Ascending aorta (tissue), 2 donors: ENCODE data around the gene ZBTB33. TPM values are rescaled to one million over a fixed set of nuclear protein-coding genes. Genes with fewer than 3 reads are reported as not detected.

Experiments used
- DNase-seq, 2 donors: peaks; one replicate each; pipeline ENCODE4 v3.0.0-alpha.2; 2019; ENCODE audit warnings: low spot score in 2 of 2
- H3K27ac ChIP-seq, 2 donors: fragments of 200-600 bp; sonication (generic); one replicate each; pipeline ENCODE4 v1.5.1; 2016 to 2017; ENCODE audit warnings: mild to moderate bottlenecking in 1 of 2
- H3K27me3 ChIP-seq: fragments of 200-600 bp; sonication (generic); one replicate; pipeline ENCODE4 v1.5.1; 2017
- H3K36me3 ChIP-seq, 2 donors: fragments of 200-600 bp; sonication (generic); one replicate each; pipeline ENCODE4 v1.5.1; 2016
- H3K4me1 ChIP-seq, 2 donors: fragments of 200-600 bp; sonication (generic); one replicate each; pipeline ENCODE4 v1.5.1; 2016 to 2017; ENCODE audit warnings: mild to moderate bottlenecking in 1 of 2
- H3K4me3 ChIP-seq, 2 donors: fragments of 200-600 bp; sonication (generic); one replicate each; pipeline ENCODE4 v1.5.1; 2016 to 2017; ENCODE audit warnings: mild to moderate bottlenecking in 1 of 2
- H3K9me3 ChIP-seq, 2 donors: fragments of 200-600 bp; sonication (generic); one replicate each; pipeline ENCODE4 v1.5.1; 2016
- intact Hi-C: fragments of 100-400 bp; cut with DNase I; formaldehyde crosslinking; loops from one replicate; pipeline ENCODE4 v1.15.1; 2023
- total RNA-seq: library from RNA; depleted of rRNA; stranded (reverse); fragments of >200 nt; gene quantifications from one replicate; pipeline ENCODE4 v1.1.0, GENCODE V29; 2016
- TF ChIP-seq, protein P1 (sequence below), 3 experiments: fragments of 200-600 bp in 2 of 3; fragments of 450-650 bp in 1 of 3; sonication (generic) in 2 of 3; IDR thresholded peaks; one replicate each; pipeline ENCODE4 v1.5.1; 2016 to 2019; ENCODE audit warnings: antibody characterized with exemption in 3 of 3, mild to moderate bottlenecking in 1 of 3, moderate library complexity in 1 of 3

Gene ZBTB33
- total RNA-seq, 1 donor from 2014 or later, result 3.6 TPM

DNA sequence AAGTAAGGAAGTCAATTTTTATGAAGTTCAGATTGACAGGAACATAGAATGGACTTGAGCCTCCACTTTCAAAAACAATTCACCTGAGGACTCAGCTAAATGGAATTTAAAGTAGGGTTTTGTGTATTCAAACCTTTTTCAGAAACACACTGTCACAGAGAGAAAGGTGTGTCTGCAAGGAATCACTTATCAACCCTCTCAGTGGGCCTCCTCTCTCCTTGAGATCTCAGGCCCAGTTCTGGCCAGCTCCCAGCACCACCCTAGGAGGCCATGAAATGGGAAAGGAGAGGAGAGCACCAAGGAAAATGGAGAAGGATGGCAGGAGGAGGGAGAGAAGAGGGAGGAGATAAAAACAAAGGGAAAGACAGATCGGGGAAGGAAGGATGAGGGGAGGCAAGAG lies 32.1 kb downstream of the ZBTB33 start:
- no peak for DNase-seq
- Histone ChIP-seq H3K27me3 (no peaks in the 10 kb centered on the region), H3K9me3 (no peaks in the 10 kb centered on the region), H3K4me3 (no peak overlapping the region), H3K4me1 (no peaks in the 10 kb centered on the region), H3K27ac (no peak overlapping the region), H3K36me3 (no peaks in the 10 kb centered on the region)
- intact Hi-C loops, result no loop called here
- TF ChIP-seq, protein P1, sequence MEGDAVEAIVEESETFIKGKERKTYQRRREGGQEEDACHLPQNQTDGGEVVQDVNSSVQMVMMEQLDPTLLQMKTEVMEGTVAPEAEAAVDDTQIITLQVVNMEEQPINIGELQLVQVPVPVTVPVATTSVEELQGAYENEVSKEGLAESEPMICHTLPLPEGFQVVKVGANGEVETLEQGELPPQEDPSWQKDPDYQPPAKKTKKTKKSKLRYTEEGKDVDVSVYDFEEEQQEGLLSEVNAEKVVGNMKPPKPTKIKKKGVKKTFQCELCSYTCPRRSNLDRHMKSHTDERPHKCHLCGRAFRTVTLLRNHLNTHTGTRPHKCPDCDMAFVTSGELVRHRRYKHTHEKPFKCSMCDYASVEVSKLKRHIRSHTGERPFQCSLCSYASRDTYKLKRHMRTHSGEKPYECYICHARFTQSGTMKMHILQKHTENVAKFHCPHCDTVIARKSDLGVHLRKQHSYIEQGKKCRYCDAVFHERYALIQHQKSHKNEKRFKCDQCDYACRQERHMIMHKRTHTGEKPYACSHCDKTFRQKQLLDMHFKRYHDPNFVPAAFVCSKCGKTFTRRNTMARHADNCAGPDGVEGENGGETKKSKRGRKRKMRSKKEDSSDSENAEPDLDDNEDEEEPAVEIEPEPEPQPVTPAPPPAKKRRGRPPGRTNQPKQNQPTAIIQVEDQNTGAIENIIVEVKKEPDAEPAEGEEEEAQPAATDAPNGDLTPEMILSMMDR (IDR thresholded peaks at IDR 0.05), result no peak

DNA sequence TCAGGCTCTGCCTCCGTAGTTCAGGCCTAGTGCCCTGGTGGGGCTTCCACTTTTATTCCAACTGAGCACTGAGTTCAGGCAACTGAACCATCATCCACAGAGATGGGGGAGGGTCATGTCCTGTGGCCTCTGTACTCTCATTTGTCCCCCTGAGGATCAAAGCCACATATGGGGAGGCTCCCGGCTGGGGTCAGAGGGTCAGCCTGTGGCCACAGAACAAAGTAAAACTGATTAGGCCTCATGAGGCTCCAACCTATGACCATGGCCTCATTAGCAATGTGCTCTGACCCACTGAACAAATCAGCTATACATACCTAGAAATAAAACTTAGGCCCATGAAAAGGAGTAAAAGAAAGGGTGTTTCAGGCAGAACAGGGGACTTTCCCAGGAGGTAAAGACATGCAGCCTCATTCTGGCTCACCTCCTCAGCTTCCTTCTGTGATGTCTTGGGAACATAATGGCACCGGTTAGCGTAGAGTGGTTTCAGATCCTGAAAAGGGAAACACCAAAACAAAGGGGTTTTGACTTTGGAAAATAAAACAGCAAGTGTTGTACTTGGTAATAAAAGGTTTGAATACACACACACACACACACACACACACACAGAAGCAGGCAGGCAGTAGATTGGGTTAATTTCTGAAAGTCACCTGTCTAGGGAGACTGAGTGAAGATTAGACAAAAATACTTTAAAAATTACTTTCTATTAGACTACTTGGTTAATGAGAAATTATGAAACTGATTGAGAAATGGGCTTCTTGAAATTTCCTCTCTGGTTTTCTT lies 36.3 kb downstream of the ZBTB33 start:
- H3K27ac ChIP-seq, result no peak overlapping the region
- H3K36me3 ChIP-seq, result no peaks in the 10 kb centered on the region
- no peaks in the 10 kb centered on the region for H3K27me3 ChIP-seq
- no peaks in the 10 kb centered on the region for H3K4me1 ChIP-seq
- intact Hi-C loops, result no loop called here
- DNase-seq, result no peak
- TF ChIP-seq, protein P1 (IDR thresholded peaks at IDR 0.05), result no peak
- no peak overlapping the region for H3K4me3 ChIP-seq
- no peaks in the 10 kb centered on the region for H3K9me3 ChIP-seq

DNA sequence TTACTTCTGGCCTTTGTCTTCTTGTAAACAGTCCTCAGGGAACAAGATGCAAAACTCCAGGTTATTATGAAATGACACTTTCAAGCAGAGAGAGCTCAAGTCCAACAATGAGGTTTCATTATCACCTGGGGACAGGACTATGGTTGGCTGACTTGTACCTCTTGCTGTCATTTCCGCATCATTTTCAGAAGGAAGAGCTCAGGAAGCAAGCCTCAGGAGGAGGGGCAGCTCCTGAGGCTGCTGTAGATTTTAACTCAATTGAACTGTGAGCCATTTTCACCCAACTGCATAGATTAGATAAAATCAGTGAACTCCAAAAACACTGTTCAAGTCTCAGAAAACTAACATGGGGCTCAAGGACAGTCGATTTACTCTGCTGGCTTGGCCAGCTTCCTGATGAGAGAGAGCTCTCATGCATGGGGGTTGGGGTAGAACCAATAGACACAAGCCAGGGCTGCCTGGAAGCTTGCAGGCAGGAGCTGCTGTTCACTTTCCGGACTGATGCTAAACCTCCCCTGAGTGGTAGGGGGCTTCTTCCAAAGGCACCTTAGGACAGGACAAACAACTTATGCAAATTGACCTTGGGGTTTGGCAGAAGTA lies 37.0 kb downstream of the ZBTB33 start:
- Histone ChIP-seq H3K9me3 (no peaks in the 10 kb centered on the region), H3K27ac (no peak overlapping the region), H3K4me1 (no peaks in the 10 kb centered on the region), H3K27me3 (no peaks in the 10 kb centered on the region), H3K36me3 (no peaks in the 10 kb centered on the region), H3K4me3 (no peak overlapping the region)
- no peak for DNase-seq
- intact Hi-C loops, result no loop called here
- TF ChIP-seq, protein P1 (IDR thresholded peaks at IDR 0.05), result no peak

DNA sequence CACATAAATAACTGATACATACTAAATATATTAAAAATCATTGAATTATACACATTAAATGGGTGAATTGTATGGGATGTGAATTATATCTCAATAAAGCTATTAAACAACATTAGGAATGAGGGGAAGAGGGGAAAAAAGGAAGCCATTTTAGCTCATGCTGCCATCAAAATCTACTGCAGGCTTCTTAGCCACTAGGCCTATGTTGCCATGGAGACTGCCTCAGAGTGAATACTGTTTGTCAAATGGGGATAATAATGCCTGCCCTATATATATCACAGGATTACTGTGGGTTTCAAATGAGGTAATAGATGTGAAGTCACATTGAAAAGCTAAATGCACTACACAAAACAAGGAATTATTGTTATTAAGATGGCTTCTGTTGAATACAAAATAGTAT lies 39.5 kb downstream of the ZBTB33 start:
- no peak overlapping the region for H3K27ac ChIP-seq
- H3K4me3 ChIP-seq, result no peak overlapping the region
- no peaks in the 10 kb centered on the region for H3K27me3 ChIP-seq
- no peaks in the 10 kb centered on the region for H3K4me1 ChIP-seq
- no peaks in the 10 kb centered on the region for H3K9me3 ChIP-seq
- TF ChIP-seq, protein P1 (IDR thresholded peaks at IDR 0.05), result no peak
- no peaks in the 10 kb centered on the region for H3K36me3 ChIP-seq
- intact Hi-C loops, result no loop called here
- no peak for DNase-seq

DNA sequence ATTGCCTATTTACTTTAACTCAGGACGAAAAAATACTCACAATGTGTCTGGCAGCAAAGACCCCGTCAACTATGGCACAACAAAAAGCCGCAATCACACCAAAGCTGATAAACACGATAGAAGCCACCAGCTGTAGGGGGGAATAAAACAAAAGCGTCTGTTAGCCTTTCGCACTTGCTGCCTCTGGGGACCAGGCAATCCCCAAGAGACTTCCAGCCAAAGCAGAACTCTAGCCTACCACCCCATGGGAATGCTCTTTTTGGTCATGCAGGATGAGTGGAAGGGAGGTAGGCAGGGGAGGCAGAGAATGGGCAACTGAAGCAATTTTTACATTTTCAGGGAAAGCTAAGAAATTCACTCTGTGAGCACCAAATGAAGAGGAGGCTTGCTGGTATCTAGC lies 40.6 kb downstream of the ZBTB33 start:
- Histone ChIP-seq H3K27ac (no peak overlapping the region), H3K36me3 (no peaks in the 10 kb centered on the region), H3K9me3 (no peaks in the 10 kb centered on the region), H3K27me3 (no peaks in the 10 kb centered on the region), H3K4me3 (no peak overlapping the region), H3K4me1 (no peaks in the 10 kb centered on the region)
- intact Hi-C loops, result no loop called here
- DNase-seq, result no peak
- TF ChIP-seq, protein P1 (IDR thresholded peaks at IDR 0.05), result no peak
